ENCODE measurements around the gene GAS5. TPM values are rescaled to one million over a fixed set of nuclear protein-coding genes. Genes with fewer than 3 reads are reported as not detected.

Gene GAS5
- total and polyA plus RNA-seq, 2 of the 8 experiments (the other 6 are each of a cell fraction or from before 2014, with no cell fraction given): 799 to 1,238 TPM

GRCh38 chr1:173913111-173913510 is 45.3 kb upstream of the GAS5 start:
- H2BK12ac ChIP-seq (ENCODE audit: low read depth, low read length): no peak overlapping the region
- DNase-seq (ENCODE audit: low read depth in 1 of 2, low spot score in 2 of 2): no peak
- no peak overlapping the region for H4K5ac ChIP-seq (ENCODE audit: insufficient read length, low read depth, low read length)
- TF ChIP-seq MAX (IDR thresholded peaks at IDR 0.05) (no peak), POLR2A (IDR thresholded peaks at IDR 0.05; ENCODE audit: control extremely low read depth in 1 of 2, low read depth in 2 of 2, low read length in 2 of 2) (no peak)
- FAIRE-seq: no peak
- H3K79me2 ChIP-seq (ENCODE audit: control insufficient read depth in 1 of 2, insufficient read depth in 2 of 2, low read length in 2 of 2): no peaks in the 10 kb centered on the region
- no peak overlapping the region for H3K4me3 ChIP-seq (ENCODE audit: extremely low read depth in 1 of 4, insufficient read depth in 2 of 4, low read depth in 3 of 4, low read length in 4 of 4)
- H2BK20ac ChIP-seq (ENCODE audit: low read length): no peak overlapping the region
- no peak overlapping the region for H3K9ac ChIP-seq (replicated peaks in 1 of 4; ENCODE audit: extremely low read depth in 1 of 4, low read depth in 3 of 4, low read length in 3 of 4)
- no peaks in the 10 kb centered on the region for H3K23me2 ChIP-seq (ENCODE audit: low read depth, low read length)
- H2BK120ac ChIP-seq (replicated peaks; ENCODE audit: low read depth, low read length): no peak overlapping the region
- no peak overlapping the region for H3K14ac ChIP-seq (ENCODE audit: insufficient read length)
- H2BK15ac ChIP-seq (ENCODE audit: low read length): no peak overlapping the region
- H3K56ac ChIP-seq (replicated peaks; ENCODE audit: insufficient read length, low read depth, low read length): no peak overlapping the region
- H3K27me3 ChIP-seq (replicated peaks in 1 of 4; ENCODE audit: control insufficient read depth in 3 of 4, extremely low read depth in 1 of 4, insufficient read depth in 3 of 4, low read length in 3 of 4): no peaks in the 10 kb centered on the region
- H3K23ac ChIP-seq (ENCODE audit: insufficient read length): no peak overlapping the region
- WGBS, 2 experiments (ENCODE audit: extremely low coverage in 1 of 2, insufficient coverage in 1 of 2, insufficient read length in 1 of 2, insufficient replicate concordance in 2 of 2, low coverage in 1 of 2, low lambda C conversion rate in 2 of 2, missing lambda C conversion rate in 1 of 2): 91% methylated on average over 3 of the region's 3 CpGs; no CpG with 5 or more reads in 1 of the 2 experiments
- no peak overlapping the region for H3K4me2 ChIP-seq (ENCODE audit: insufficient read depth in 1 of 2, low read depth in 2 of 2, low read length in 2 of 2)
- H4K8ac ChIP-seq (ENCODE audit: extremely low read depth, insufficient read depth, low read length): no peak overlapping the region
- CTCF ChIA-PET (ENCODE audit: partially characterized antibody): interaction anchor here (0.9 to 2.6 kb wide), 11 partner anchors 9 to 656 kb away, joined by 3 to 18 read pairs (median 4); partner anchors contain the start of gene ZBTB37
- no peak overlapping the region for H2AK5ac ChIP-seq (ENCODE audit: low read depth, low read length)
- no peak overlapping the region for H3K18ac ChIP-seq (ENCODE audit: extremely low read depth, low read length)
- no peaks in the 10 kb centered on the region; a peak in 1 of 7 replicates for H3K4me1 ChIP-seq (replicated peaks in 1 of 4; ENCODE audit: control insufficient read depth in 3 of 4, insufficient read depth in 4 of 4, low read length in 3 of 4)
- H2AFZ ChIP-seq (ENCODE audit: low read length): no peak overlapping the region
- no peak overlapping the region for H3K4ac ChIP-seq (replicated peaks; ENCODE audit: insufficient read length, low read depth, low read length)
- POLR2A ChIA-PET (ENCODE audit: partially characterized antibody): interaction anchor here (0.7 to 1.0 kb wide), 2 partner anchors 16 to 45 kb away, joined by 3 read pairs; partner anchors contain the start of gene ZBTB37
- no peak overlapping the region for H2BK5ac ChIP-seq (ENCODE audit: low read depth, low read length)
- H3K9me3 ChIP-seq (ENCODE audit: insufficient read depth in 2 of 2, low read depth in 1 of 2, low read length in 1 of 2): no peaks in the 10 kb centered on the region
- no peaks in the 10 kb centered on the region for H3K36me3 ChIP-seq (ENCODE audit: control insufficient read depth in 2 of 4, insufficient read depth in 4 of 4, low read length in 3 of 4)
- no peak overlapping the region for H4K91ac ChIP-seq (replicated peaks; ENCODE audit: insufficient read length, low read length)
- no peaks in the 10 kb centered on the region for H3K79me1 ChIP-seq (ENCODE audit: low read depth, low read length)
- H3K27ac ChIP-seq (ENCODE audit: low read depth, low read length): no peak overlapping the region
- H4K20me1 ChIP-seq (replicated peaks in 1 of 2; ENCODE audit: control insufficient read depth in 1 of 2, insufficient read depth in 2 of 2, low read length in 2 of 2): no peaks in the 10 kb centered on the region
